ENCODE data around the gene LRMDA.

The LRMDA gene

GRCh38 chr10:76447578-76447977, 1016.2 kb downstream of the LRMDA start:
- H3K4me1 ChIP-seq (ENCODE audit: insufficient read depth, low read length, poor library complexity, severe bottlenecking): peaks cover 7% of the 10 kb centered on the region
- no peak overlapping the region for H3K4me2 ChIP-seq (ENCODE audit: low read depth, low read length, poor library complexity, severe bottlenecking)
- H3K9me3 ChIP-seq (ENCODE audit: insufficient read depth, low read depth, low read length): no peaks in the 10 kb centered on the region
- no peaks in the 10 kb centered on the region for H4K20me1 ChIP-seq (ENCODE audit: insufficient read depth, low read length, poor library complexity, severe bottlenecking)
- H3F3A ChIP-seq (ENCODE audit: low read depth): no peaks in the 10 kb centered on the region
- no peak overlapping the region for H2AFZ ChIP-seq (ENCODE audit: low read length)
- no peaks in the 10 kb centered on the region for H3K79me2 ChIP-seq (ENCODE audit: insufficient read depth, low read length)
- H3K4me3 ChIP-seq (ENCODE audit: low read length, poor library complexity, severe bottlenecking): no peak overlapping the region
- no peaks in the 10 kb centered on the region for H3K27me3 ChIP-seq (ENCODE audit: insufficient read depth, low read length, poor library complexity, severe bottlenecking)
- H3K9me2 ChIP-seq (replicated peaks; ENCODE audit: low read depth, low read length): no peaks in the 10 kb centered on the region
- no peak overlapping the region for H3K9ac ChIP-seq (ENCODE audit: low read depth, low read length, poor library complexity, severe bottlenecking)
- H3K36me3 ChIP-seq (ENCODE audit: insufficient read depth, low read length): no peaks in the 10 kb centered on the region
- TF ChIP-seq EZH2phosphoT487 (IDR thresholded peaks at IDR 0.05; ENCODE audit: borderline replicate concordance): no peak
- TF ChIP-seq CTCF (conservative IDR thresholded peaks at IDR 0.05; ENCODE audit: low read length): no peak

- Histone ChIP-seq H3K9me3 (ENCODE audit: insufficient read depth, low read depth, low read length) (no peaks in the 10 kb centered on the region), H3K27me3 (ENCODE audit: insufficient read depth, low read length, poor library complexity, severe bottlenecking) (no peaks in the 10 kb centered on the region), H3K9me2 (replicated peaks; ENCODE audit: low read depth, low read length) (no peaks in the 10 kb centered on the region), H3F3A (ENCODE audit: low read depth) (no peaks in the 10 kb centered on the region), H3K79me2 (ENCODE audit: insufficient read depth, low read length) (no peaks in the 10 kb centered on the region), H2AFZ (ENCODE audit: low read length) (no peak overlapping the region), H3K4me3 (ENCODE audit: low read length, poor library complexity, severe bottlenecking) (no peak overlapping the region), H3K9ac (ENCODE audit: low read depth, low read length, poor library complexity, severe bottlenecking) (no peak overlapping the region), H3K4me2 (ENCODE audit: low read depth, low read length, poor library complexity, severe bottlenecking) (no peak overlapping the region), H3K36me3 (ENCODE audit: insufficient read depth, low read length) (no peaks in the 10 kb centered on the region), H4K20me1 (ENCODE audit: insufficient read depth, low read length, poor library complexity, severe bottlenecking) (no peaks in the 10 kb centered on the region), H3K4me1 (ENCODE audit: insufficient read depth, low read length, poor library complexity, severe bottlenecking) (peaks cover 7% of the 10 kb centered on the region)
- TF ChIP-seq CTCF (conservative IDR thresholded peaks at IDR 0.05; ENCODE audit: low read length): no peak
- no peak for TF ChIP-seq EZH2phosphoT487 (IDR thresholded peaks at IDR 0.05; ENCODE audit: borderline replicate concordance)
Measured at GRCh38 chr10:76451911-76452310, 1020.5 kb downstream of the LRMDA start.

- Histone ChIP-seq H3F3A (ENCODE audit: low read depth) (no peaks in the 10 kb centered on the region), H2AFZ (ENCODE audit: low read length) (no peak overlapping the region), H3K9me2 (replicated peaks; ENCODE audit: low read depth, low read length) (no peaks in the 10 kb centered on the region), H4K20me1 (ENCODE audit: insufficient read depth, low read length, poor library complexity, severe bottlenecking) (no peaks in the 10 kb centered on the region), H3K4me2 (ENCODE audit: low read depth, low read length, poor library complexity, severe bottlenecking) (no peak overlapping the region), H3K9me3 (ENCODE audit: insufficient read depth, low read depth, low read length) (no peaks in the 10 kb centered on the region), H3K4me1 (ENCODE audit: insufficient read depth, low read length, poor library complexity, severe bottlenecking) (peaks cover 7% of the 10 kb centered on the region), H3K9ac (ENCODE audit: low read depth, low read length, poor library complexity, severe bottlenecking) (no peak overlapping the region), H3K4me3 (ENCODE audit: low read length, poor library complexity, severe bottlenecking) (no peak overlapping the region), H3K36me3 (ENCODE audit: insufficient read depth, low read length) (no peaks in the 10 kb centered on the region), H3K79me2 (ENCODE audit: insufficient read depth, low read length) (no peaks in the 10 kb centered on the region), H3K27me3 (ENCODE audit: insufficient read depth, low read length, poor library complexity, severe bottlenecking) (no peaks in the 10 kb centered on the region)
- TF ChIP-seq CTCF (conservative IDR thresholded peaks at IDR 0.05; ENCODE audit: low read length) (no peak), EZH2phosphoT487 (IDR thresholded peaks at IDR 0.05; ENCODE audit: borderline replicate concordance) (no peak)
Measured at GRCh38 chr10:76453332-76453731, 1021.9 kb downstream of the LRMDA start.

Data from Loucy (cell line).